SKM-1 treated with dmso at 0.1 percent for 144 hours (cell line): ENCODE measurements around the gene C5orf15.
A peak's percentile ranks its signal among the peaks of the same experiment; 100 is the strongest.

Experiments used
- DNase-seq: peaks from one replicate; lab custom pipeline; 2025; ENCODE audit not compliant: unreplicated experiment; lab: John Stamatoyannopoulos, UW

Gene C5orf15

GRCh38 chr5:133968204-133968980 is at the start of gene C5orf15:
C5orf15 (minus strand) TSS chr5:133968625; CDS start chr5:133968584, 41 bp downstream.
- DNase-seq, result peak; percentile 97

DNA sequence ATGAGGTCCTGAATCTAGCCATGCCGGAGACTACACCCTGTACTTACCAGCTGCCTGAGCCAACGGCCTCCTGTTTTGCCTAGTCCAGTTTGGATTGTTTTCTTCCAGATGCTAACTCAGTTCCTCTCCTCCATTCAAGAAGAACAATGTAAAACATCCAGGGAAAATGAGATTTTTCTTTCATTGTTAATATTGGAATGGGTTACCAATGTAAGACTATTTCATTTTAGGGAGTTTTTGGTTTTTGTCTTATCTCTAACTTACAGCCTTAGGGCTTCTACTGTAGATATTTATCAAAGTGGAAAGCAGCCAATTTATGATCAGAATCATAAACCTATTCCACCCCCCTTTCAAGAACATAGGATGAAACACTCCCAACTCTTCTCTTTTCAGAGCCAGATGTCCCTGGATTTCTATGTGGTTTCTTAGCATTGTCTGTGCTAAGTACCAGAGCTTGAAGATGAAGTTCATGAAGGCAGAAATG is 39.9 kb upstream of the C5orf15 start:
- no peak for DNase-seq

DNA sequence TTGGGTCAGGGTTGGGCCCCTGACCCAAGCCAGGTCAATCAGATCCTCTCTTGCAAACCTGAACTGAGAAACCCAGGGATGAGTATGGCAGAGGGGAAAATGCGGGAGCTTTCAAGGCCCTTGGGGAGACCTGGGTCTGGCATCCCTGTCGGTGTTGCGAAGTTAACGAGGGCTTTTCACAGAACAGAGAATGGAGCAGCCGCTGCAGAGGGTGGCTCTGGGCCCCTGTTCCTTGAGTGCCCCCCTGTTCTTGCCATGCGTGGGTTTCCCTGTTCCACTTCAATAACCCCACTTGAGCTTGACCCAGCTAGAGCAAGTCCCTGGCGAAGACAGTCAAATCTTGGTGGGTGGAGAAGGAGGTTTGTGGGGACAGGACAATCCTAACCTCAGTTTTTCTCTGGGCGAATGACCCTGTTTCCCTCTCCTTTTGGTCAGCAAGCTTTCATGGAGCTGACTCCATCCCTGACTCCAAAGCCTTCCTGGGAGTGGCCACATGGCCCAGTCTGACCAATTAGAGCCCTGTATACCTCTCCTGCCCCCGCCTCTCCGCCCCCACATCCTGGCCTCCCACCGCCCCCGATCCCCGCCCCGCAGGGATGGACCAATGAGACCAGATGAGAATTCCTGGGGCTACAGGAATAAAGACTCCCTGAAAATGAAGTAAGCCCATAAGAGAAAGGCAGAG is 39.3 kb upstream of the C5orf15 start:
- no peak for DNase-seq

GRCh38 chr5:134006115-134006514 is 37.7 kb upstream of the C5orf15 start:
- DNase-seq, result no peak

DNA sequence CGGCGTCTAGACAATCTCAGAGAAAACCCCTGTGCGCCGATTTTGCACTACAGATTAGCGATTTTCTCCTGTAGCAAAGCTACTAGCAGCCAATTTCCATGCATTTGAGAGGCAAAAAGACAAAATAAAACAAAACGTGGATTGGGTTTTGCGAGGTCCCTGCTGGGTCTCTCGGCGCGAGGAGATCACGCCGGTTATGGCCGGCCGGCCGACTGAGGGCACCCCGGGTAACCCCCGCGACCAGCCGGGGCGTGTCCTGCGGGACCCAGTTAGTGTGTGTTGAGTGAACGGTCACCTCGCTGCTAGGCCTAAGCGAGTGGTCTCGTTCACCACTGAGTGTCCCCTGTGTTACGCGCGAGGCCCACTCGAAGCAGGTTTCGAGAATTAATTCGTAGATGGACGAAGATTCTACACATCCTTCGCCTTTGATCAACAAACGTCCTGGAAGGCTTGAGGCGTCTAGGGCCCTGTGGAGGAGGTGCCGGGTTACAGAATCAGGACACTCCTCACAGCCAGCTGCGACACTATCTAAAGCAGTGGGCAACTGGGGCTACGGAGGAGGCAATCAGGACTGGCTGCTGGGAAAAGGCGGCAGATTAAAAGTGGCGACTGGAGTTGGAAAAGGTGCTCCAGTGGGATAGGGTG is 37.1 kb upstream of the C5orf15 start:
- no peak for DNase-seq

- DNase-seq, result peak; percentile 84
Observed at GRCh38 chr5:134004626-134005416, 36.4 kb upstream of the C5orf15 start, which contains the start of gene VDAC1. VDAC1 (minus strand) TSS chr5:134004975; CDS start chr5:133993012, 11,963 bp downstream.

DNA sequence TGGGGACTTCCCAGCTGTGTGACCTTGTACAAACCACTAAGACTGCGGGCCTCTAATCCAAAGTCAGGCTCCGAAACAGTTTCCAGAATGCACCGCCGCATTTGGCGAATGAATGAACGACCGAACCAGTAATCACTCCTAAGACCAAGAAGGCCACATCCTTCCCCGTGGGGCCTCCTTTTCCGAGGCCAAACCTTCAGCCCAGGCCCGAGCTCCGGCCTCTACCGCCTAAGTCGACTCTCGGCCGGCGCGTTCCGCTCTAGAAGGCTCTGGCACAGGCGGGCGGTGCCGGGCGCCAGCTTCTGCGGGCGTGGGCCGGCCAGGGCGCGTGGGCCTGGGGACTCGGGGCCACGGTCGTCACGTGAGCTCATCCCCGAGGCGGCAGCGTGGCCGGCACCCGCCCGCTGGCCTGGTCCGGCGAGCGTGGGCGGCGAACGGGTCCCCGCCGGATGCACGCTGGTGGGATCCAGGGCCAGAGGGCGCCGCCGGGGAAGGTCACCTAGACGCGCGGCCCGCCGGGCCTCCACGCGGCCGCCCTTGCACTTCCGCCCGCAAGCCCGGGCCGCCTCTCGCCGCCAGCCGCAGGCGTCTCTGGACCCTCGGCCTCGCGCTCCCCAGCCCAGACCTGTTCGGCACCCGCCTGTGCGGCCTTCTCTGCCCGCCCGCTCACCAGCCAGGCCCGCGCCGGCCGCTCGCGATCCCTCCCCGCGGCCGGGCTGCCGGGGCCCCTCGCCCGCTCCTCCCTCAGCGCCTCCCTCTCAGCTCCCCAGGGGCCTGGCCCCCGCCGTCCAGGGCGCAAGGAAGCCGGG is 35.6 kb upstream of the C5orf15 start:
- peak; percentile 9 for DNase-seq

DNA sequence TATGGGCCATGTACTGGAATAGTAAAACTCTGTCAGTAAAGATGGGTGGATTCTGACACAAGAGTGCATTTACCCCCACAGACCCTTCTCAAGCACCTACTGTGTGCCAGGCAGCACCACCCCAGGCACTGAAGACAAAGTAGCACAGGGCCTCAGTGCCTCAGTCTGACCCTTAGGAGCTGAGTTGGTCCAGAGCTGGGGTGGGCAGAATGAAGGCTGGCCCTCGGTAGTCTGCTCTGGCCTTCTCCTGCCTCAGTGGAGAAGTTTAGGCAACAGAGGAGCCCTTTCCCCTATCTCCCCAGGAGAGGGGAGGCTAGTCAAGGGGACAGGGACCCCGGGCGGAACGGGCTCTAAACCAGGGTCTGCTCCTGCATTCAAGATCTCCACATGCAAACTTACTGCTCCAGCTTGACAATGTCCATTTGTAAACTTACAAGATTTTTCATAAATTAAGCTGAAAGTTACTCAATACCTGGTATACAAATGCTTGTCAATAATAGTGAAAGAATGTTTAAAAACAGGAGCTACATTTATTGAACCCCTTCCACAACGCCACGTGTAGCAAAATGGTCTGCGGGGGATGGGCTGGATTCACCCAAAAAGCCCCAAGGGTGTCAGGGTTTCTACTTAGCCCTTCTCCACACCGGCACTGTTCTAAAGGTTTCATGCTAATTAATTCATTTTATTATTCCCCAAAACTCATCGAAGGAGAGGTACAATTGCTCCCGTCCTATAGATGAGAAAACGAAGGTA is 34.8 kb upstream of the C5orf15 start:
- no peak for DNase-seq

DNA sequence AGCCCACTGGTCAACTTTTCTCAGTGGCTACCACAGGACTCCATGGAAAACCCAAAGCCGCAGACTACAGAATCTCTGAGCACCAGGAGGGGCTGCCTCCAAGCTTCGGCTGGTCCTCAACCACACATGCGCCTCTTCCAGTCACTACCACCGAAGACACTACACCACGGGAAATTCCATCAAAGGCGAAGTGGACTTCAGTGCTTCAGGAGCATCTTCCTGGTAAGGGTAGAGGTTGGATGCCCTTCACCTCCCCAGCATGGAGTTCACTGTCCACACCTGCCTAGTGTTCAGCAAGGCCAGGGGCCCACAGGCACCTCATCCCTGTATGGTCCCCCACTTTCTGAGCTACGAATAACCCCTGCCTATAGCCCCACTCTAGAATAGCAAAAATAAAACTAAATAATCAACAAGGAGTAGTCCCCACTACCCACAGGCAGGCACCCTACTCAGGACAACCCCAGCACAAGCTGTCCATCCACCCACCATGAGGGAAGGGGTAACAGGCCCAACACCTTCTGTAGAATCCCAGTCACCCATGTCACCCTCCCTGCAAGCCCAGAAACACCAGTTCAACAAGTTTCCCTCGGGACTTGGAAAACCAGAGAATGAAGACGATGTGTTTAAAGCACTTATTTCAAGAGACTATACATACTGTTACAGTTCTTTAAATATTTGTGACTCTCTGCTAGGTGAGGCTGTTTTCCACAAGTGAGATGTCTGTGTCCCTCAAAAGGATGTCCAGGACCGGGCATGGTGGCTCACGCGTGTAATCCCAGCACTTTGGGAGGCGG is 33.7 kb upstream of the C5orf15 start:
- no peak for DNase-seq

DNA sequence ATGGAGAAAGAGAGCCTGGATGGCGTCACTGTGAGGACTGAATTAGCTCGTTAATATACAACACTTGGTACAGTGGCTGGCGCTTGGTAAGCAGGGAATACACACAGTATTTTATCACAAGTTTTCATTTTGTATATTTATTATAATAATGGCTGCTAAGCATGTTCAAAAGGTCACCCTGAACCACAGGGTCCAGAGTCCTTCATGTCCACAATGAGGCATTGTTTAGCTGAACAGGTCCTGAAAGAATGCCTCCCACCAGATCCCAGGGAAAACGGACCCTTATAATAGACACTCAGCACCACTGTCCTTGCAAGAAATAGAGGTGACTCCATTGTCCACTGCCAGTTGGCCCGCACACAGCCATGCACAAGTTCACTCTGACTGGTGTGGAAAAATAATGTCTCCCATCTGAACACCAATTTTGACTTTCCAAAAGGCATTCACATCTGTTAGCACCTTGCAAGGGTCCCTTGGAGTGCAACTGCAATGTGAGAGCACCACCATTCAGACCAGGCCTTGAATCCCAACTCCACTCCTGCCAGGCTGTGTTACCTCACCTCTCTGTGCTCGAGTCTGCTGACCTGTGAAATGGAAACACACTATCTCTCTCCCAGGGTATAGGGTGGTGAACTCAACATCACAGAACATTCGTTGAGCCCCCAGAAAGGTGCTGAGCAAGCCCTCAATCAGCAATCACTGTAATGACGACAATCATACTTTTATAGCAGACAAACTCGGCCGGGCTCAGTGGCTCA is 32.5 kb upstream of the C5orf15 start:
- DNase-seq, result no peak

GRCh38 chr5:134000091-134000511 is 31.7 kb upstream of the C5orf15 start:
- no peak for DNase-seq

GRCh38 chr5:133998807-133999206 is 30.4 kb upstream of the C5orf15 start:
- DNase-seq, result no peak

DNA sequence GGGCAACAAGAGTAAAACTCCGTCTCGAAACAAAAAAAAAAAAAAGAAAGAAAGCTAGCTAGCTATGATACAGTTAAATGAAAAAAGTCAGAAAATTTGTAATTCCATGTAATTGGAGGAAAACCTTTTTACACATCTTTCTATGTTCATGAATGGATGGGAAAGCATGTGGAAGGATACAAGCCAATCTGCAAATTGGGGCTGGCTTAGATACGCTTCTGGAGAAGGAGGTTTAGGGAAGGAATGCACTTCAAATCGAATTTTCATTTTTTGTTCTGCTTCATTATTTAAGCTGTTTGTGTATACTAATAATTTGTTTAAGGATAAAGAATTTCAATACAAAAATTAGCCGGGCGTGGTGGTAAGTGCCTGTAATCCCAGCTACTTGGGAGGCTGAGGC is 29.6 kb upstream of the C5orf15 start:
- no peak for DNase-seq

GRCh38 chr5:133996683-133997252 is 28.3 kb upstream of the C5orf15 start:
- peak; percentile 10 for DNase-seq

GRCh38 chr5:133995883-133996563 is 27.6 kb upstream of the C5orf15 start:
- DNase-seq, result no peak

GRCh38 chr5:133995341-133995740 is 26.9 kb upstream of the C5orf15 start:
- DNase-seq, result no peak

DNA sequence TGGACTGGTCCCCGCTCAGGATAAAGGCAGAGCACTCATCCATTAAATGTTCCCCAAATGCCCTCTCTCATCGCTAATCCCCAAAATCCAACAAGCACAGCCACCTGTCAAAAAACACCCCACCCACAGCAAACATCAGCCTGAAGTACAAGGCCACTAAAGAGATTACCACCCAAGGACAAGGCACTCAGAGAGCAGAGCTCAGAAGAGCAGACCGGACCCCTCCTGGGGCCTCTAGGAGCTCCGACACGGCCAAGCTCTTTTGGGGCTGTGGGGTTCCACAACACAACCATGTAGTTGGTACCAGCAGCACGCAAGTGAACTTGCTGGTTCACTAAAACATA is 26.5 kb upstream of the C5orf15 start:
- DNase-seq, result no peak
